GM23248 (cell line): ENCODE results near the gene TAS1R2.

Experiments
- EZH2 ChIP-seq: fragments of 200-600 bp; sonication (generic); IDR thresholded peaks from 2 replicates; pipeline ENCODE4 v1.6.1; 2018; ENCODE audit warnings: antibody characterized with exemption, mild to moderate bottlenecking; ENCODE audit not compliant: insufficient read depth, poor library complexity, severe bottlenecking
- EZH2phosphoT487 ChIP-seq: fragments of 200-600 bp; sonication (generic); IDR thresholded peaks from 2 replicates; pipeline ENCODE4 v1.6.1; 2018; ENCODE audit warnings: antibody characterized with exemption, moderate library complexity, mild to moderate bottlenecking, low read depth; ENCODE audit not compliant: insufficient read depth

GRCh38 chr1:18869847-18870594, 10.6 kb upstream of the TAS1R2 start:
- TF ChIP-seq EZH2 (no peak), EZH2phosphoT487 (no peak)
